ENCODE results near the gene KCTD6. TPM values are rescaled to one million over a fixed set of nuclear protein-coding genes. Genes with fewer than 3 reads are reported as not detected.

KCTD6 gene
- total RNA-seq, 1 experiment from 2014 or later = 15.5 TPM

- no peaks in the 10 kb centered on the region for H3K36me3 Mint-ChIP-seq
- ATAC-seq (no peak), DNase-seq (ENCODE audit: low spot score) (no peak)
- no peak overlapping the region for H3K4me3 Mint-ChIP-seq
- CTCF ChIA-PET = interaction anchor here (1.2 kb wide), 1 partner anchor 52 kb away, joined by 4 read pairs; no protein-coding TSS in a partner anchor
- H3K27me3 Mint-ChIP-seq (ENCODE audit: low read depth) = no peaks in the 10 kb centered on the region
- no peaks in the 10 kb centered on the region; the same call in 1 of the 2 replicates for H3K9me3 Mint-ChIP-seq
- H3K27ac Mint-ChIP-seq = no peak overlapping the region
- POLR2A ChIA-PET = no interaction called here
- peaks cover 29% of the 10 kb centered on the region for H3K4me1 Mint-ChIP-seq
- TF ChIP-seq ZBTB21 (CRISPR knock-in tag; IDR thresholded peaks at IDR 0.05; ENCODE audit: borderline replicate concordance) (no peak), AFF4 (CRISPR knock-in tag; IDR thresholded peaks at IDR 0.05; ENCODE audit: borderline replicate concordance) (no peak), ZBTB43 (CRISPR knock-in tag; IDR thresholded peaks at IDR 0.05) (no peak), ZNF425 (CRISPR knock-in tag; conservative IDR thresholded peaks at IDR 0.05) (no peak), CBFB (CRISPR knock-in tag; IDR thresholded peaks at IDR 0.05; ENCODE audit: low read depth) (no peak), SMAD4 (CRISPR knock-in tag; IDR thresholded peaks at IDR 0.05) (no peak), TEAD4 (CRISPR knock-in tag; IDR thresholded peaks at IDR 0.05) (no peak), OVOL2 (CRISPR knock-in tag; IDR thresholded peaks at IDR 0.05; ENCODE audit: borderline replicate concordance) (no peak), JUN (CRISPR knock-in tag; IDR thresholded peaks at IDR 0.05) (no peak), EMX1 (CRISPR knock-in tag; IDR thresholded peaks at IDR 0.05) (no peak), HMGA2 (CRISPR knock-in tag; IDR thresholded peaks at IDR 0.05) (no peak), NFE2L1 (CRISPR knock-in tag; IDR thresholded peaks at IDR 0.05) (no peak), ZNF317 (CRISPR knock-in tag; IDR thresholded peaks at IDR 0.05; ENCODE audit: borderline replicate concordance, low read depth) (no peak)
- TF ChIP-seq, protein P1, sequence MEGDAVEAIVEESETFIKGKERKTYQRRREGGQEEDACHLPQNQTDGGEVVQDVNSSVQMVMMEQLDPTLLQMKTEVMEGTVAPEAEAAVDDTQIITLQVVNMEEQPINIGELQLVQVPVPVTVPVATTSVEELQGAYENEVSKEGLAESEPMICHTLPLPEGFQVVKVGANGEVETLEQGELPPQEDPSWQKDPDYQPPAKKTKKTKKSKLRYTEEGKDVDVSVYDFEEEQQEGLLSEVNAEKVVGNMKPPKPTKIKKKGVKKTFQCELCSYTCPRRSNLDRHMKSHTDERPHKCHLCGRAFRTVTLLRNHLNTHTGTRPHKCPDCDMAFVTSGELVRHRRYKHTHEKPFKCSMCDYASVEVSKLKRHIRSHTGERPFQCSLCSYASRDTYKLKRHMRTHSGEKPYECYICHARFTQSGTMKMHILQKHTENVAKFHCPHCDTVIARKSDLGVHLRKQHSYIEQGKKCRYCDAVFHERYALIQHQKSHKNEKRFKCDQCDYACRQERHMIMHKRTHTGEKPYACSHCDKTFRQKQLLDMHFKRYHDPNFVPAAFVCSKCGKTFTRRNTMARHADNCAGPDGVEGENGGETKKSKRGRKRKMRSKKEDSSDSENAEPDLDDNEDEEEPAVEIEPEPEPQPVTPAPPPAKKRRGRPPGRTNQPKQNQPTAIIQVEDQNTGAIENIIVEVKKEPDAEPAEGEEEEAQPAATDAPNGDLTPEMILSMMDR (IDR thresholded peaks at IDR 0.05) = no peak
These were observed 16.8 kb upstream of the KCTD6 start for GRCh38 chr3:58474967-58475578.

DNA sequence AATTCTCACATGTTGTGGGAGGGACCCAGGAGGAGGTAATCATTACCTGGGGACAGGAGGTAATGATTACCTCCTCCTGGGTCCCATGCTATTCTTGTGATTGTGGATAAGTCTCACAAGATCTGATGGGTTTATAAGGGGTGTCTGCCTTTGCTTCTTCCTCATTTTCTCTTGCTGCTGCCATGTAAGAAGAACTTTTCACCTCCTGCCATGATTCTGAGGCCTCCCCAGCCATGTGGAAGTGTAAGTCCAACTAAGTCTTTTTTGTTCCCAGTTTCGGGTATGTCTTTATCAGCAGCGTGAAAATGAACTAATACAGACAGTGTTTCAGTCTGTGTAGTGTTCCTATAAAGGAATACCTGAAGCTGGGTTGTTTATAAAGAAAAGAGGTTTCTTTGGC, 13.1 kb upstream of the KCTD6 start:
- ChIA-PET CTCF (no interaction called here), POLR2A (no interaction called here)
- Mint-ChIP-seq H3K4me3 (no peak overlapping the region), H3K4me1 (peaks cover 6% of the 10 kb centered on the region; the same call in 1 of the 2 replicates), H3K9me3 (peaks cover 3% of the 10 kb centered on the region), H3K27me3 (ENCODE audit: low read depth) (no peaks in the 10 kb centered on the region), H3K36me3 (no peaks in the 10 kb centered on the region), H3K27ac (no peak overlapping the region)
- no peak for DNase-seq (ENCODE audit: low spot score)
- no peak for ATAC-seq
- TF ChIP-seq, protein P2, sequence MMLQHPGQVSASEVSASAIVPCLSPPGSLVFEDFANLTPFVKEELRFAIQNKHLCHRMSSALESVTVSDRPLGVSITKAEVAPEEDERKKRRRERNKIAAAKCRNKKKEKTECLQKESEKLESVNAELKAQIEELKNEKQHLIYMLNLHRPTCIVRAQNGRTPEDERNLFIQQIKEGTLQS (CRISPR knock-in tag; conservative IDR thresholded peaks at IDR 0.05) = no peak
- TF ChIP-seq HMGXB4 (CRISPR knock-in tag; IDR thresholded peaks at IDR 0.05) (no peak), NFE2L1 (CRISPR knock-in tag; IDR thresholded peaks at IDR 0.05) (no peak), MAX (CRISPR knock-in tag; IDR thresholded peaks at IDR 0.05) (no peak), ZNF423 (CRISPR knock-in tag; IDR thresholded peaks at IDR 0.05) (no peak), HMGA2 (CRISPR knock-in tag; IDR thresholded peaks at IDR 0.05) (no peak), NFYB (CRISPR knock-in tag; conservative IDR thresholded peaks at IDR 0.05; ENCODE audit: low read depth) (no peak)
- TF ChIP-seq, protein P3, sequence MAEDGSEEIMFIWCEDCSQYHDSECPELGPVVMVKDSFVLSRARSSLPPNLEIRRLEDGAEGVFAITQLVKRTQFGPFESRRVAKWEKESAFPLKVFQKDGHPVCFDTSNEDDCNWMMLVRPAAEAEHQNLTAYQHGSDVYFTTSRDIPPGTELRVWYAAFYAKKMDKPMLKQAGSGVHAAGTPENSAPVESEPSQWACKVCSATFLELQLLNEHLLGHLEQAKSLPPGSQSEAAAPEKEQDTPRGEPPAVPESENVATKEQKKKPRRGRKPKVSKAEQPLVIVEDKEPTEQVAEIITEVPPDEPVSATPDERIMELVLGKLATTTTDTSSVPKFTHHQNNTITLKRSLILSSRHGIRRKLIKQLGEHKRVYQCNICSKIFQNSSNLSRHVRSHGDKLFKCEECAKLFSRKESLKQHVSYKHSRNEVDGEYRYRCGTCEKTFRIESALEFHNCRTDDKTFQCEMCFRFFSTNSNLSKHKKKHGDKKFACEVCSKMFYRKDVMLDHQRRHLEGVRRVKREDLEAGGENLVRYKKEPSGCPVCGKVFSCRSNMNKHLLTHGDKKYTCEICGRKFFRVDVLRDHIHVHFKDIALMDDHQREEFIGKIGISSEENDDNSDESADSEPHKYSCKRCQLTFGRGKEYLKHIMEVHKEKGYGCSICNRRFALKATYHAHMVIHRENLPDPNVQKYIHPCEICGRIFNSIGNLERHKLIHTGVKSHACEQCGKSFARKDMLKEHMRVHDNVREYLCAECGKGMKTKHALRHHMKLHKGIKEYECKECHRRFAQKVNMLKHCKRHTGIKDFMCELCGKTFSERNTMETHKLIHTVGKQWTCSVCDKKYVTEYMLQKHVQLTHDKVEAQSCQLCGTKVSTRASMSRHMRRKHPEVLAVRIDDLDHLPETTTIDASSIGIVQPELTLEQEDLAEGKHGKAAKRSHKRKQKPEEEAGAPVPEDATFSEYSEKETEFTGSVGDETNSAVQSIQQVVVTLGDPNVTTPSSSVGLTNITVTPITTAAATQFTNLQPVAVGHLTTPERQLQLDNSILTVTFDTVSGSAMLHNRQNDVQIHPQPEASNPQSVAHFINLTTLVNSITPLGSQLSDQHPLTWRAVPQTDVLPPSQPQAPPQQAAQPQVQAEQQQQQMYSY (CRISPR knock-in tag; IDR thresholded peaks at IDR 0.05) = no peak
